Measurements from ENCODE around the gene TRAPPC8. TPM values are rescaled to one million over a fixed set of nuclear protein-coding genes. Genes with fewer than 3 reads are reported as not detected.
"Not testable (repeated sequence)": the region's sequence is repeated elsewhere in the genome, so short reads cannot be mapped to it uniquely, and the experiment has no call there.

TRAPPC8 gene
- total RNA-seq, 2 experiments from 2014 or later: 22.8 to 23.4 TPM

DNA sequence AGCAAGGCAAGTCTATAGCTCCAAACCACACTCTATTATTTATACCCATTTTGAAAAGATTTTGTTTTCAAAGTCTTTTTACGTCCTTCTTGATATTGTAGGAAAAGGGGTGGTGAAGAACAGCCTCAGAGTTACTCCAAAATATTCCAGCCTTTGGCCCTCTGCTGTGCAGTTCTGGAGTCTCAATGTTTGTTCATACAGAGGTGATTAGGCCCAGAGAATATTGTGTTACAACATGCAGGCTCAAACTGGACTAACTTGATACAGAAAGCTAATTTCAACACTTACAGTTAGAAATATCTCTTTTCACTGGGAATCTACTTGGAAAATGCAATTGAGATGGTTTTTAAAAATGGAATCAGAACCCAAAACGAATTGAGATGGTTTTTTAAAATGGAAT, 141.8 kb downstream of the TRAPPC8 start:
- no peak overlapping the region for H3K4me2 ChIP-seq (ENCODE audit: low read length)
- H3K4me1 ChIP-seq (ENCODE audit: insufficient read depth, low read length, poor library complexity, severe bottlenecking): no peaks in the 10 kb centered on the region
- H4K20me1 ChIP-seq (ENCODE audit: insufficient read depth, low read length): no peaks in the 10 kb centered on the region
- intact Hi-C loops (cut with micrococcal nuclease; ENCODE audit: unreplicated experiment): no loop called here
- no peak for TF ChIP-seq EZH2phosphoT487 (IDR thresholded peaks at IDR 0.05; ENCODE audit: borderline replicate concordance, low read depth, low read length)
- DNase-seq (ENCODE audit: low spot score): no peak
- no peaks in the 10 kb centered on the region for H3K36me3 ChIP-seq (ENCODE audit: insufficient read depth, low read length)
- no TSS peak for BruUV-seq (replicated peaks)
- ChIA-PET CTCF (ENCODE audit: unreplicated experiment) (no interaction called here), POLR2A (no interaction called here)
- no peak overlapping the region for H3K4me3 ChIP-seq (ENCODE audit: low read depth, low read length, poor library complexity, severe bottlenecking)
- no peak overlapping the region for H3K27ac ChIP-seq (ENCODE audit: low read depth, low read length, poor library complexity, severe bottlenecking)
- no peaks in the 10 kb centered on the region for H3K9me2 ChIP-seq (ENCODE audit: insufficient read depth, low read length)
- no peaks in the 10 kb centered on the region for H3K9me3 ChIP-seq (ENCODE audit: low read length)
- H3K79me2 ChIP-seq (ENCODE audit: insufficient read depth, low read depth, low read length): no peaks in the 10 kb centered on the region
- H2AFZ ChIP-seq (ENCODE audit: low read length): no peak overlapping the region

DNA sequence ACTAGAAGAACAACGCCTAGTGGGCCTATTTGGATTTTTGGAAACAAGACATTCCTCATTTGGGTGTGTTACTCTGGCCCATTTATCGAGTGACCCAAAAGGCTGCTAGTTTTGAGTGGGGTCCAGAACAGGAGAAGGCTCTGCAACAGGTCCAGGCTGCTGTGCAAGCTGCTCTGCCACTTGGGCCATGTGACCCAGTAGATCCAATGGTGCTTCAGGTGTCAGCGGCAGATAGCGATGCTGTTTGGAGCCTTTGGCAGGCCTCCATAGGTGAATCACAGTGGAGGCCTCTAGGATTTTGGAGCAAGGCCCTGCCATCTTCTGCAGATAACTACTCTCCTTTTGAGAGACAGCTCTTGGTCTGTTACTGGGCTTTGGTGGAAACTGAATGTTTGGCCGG, 143.7 kb downstream of the TRAPPC8 start:
- intact Hi-C loops (cut with micrococcal nuclease; ENCODE audit: unreplicated experiment); CTCF ChIA-PET (ENCODE audit: unreplicated experiment); H3K36me3 ChIP-seq (ENCODE audit: insufficient read depth, low read length); H3K9me3 ChIP-seq (ENCODE audit: low read length); H3K4me2 ChIP-seq (ENCODE audit: low read length); H3K79me2 ChIP-seq (ENCODE audit: insufficient read depth, low read depth, low read length); H3K9me2 ChIP-seq (ENCODE audit: insufficient read depth, low read length); H3K27ac ChIP-seq (ENCODE audit: low read depth, low read length, poor library complexity, severe bottlenecking); H3K4me1 ChIP-seq (ENCODE audit: insufficient read depth, low read length, poor library complexity, severe bottlenecking); DNase-seq (ENCODE audit: low spot score); H2AFZ ChIP-seq (ENCODE audit: low read length); BruUV-seq (replicated peaks); H4K20me1 ChIP-seq (ENCODE audit: insufficient read depth, low read length); H3K4me3 ChIP-seq (ENCODE audit: low read depth, low read length, poor library complexity, severe bottlenecking): not testable (repeated sequence)
- POLR2A ChIA-PET: interaction anchor here (0.7 kb wide), 1 partner anchor 175 kb away, joined by 3 read pairs; no protein-coding TSS in a partner anchor

DNA sequence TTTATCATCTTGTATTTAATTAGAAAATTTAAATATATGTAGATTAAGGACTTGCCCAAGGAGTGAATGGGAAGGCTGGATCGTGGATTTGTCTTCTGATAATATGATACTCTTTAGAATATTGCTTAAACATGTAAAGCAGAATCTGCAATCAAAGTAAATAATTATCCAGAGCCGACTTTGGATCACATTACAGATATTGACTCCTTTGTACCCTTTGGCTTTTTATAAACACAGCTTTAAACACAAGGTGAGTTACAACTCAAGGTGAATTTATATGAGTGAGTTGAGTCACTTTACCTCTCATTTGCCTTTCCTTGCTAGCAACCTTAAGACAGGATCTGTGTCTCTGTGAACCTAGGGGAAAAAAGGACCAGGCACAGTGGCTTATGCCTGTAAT, 144.5 kb downstream of the TRAPPC8 start:
- Histone ChIP-seq H3K36me3 (ENCODE audit: insufficient read depth, low read length) (no peaks in the 10 kb centered on the region), H3K4me1 (ENCODE audit: insufficient read depth, low read length, poor library complexity, severe bottlenecking) (no peaks in the 10 kb centered on the region), H3K4me2 (ENCODE audit: low read length) (no peak overlapping the region), H3K9me2 (ENCODE audit: insufficient read depth, low read length) (no peaks in the 10 kb centered on the region), H4K20me1 (ENCODE audit: insufficient read depth, low read length) (no peaks in the 10 kb centered on the region), H3K4me3 (ENCODE audit: low read depth, low read length, poor library complexity, severe bottlenecking) (no peak overlapping the region), H2AFZ (ENCODE audit: low read length) (no peak overlapping the region), H3K9me3 (ENCODE audit: low read length) (no peaks in the 10 kb centered on the region), H3K79me2 (ENCODE audit: insufficient read depth, low read depth, low read length) (no peaks in the 10 kb centered on the region), H3K27ac (ENCODE audit: low read depth, low read length, poor library complexity, severe bottlenecking) (no peak overlapping the region)
- ChIA-PET POLR2A (no interaction called here), CTCF (ENCODE audit: unreplicated experiment) (no interaction called here)
- no TSS peak for BruUV-seq (replicated peaks)
- DNase-seq (ENCODE audit: low spot score): no peak
- intact Hi-C loops (cut with micrococcal nuclease; ENCODE audit: unreplicated experiment): no loop called here
- TF ChIP-seq, protein P1, sequence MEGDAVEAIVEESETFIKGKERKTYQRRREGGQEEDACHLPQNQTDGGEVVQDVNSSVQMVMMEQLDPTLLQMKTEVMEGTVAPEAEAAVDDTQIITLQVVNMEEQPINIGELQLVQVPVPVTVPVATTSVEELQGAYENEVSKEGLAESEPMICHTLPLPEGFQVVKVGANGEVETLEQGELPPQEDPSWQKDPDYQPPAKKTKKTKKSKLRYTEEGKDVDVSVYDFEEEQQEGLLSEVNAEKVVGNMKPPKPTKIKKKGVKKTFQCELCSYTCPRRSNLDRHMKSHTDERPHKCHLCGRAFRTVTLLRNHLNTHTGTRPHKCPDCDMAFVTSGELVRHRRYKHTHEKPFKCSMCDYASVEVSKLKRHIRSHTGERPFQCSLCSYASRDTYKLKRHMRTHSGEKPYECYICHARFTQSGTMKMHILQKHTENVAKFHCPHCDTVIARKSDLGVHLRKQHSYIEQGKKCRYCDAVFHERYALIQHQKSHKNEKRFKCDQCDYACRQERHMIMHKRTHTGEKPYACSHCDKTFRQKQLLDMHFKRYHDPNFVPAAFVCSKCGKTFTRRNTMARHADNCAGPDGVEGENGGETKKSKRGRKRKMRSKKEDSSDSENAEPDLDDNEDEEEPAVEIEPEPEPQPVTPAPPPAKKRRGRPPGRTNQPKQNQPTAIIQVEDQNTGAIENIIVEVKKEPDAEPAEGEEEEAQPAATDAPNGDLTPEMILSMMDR (conservative IDR thresholded peaks at IDR 0.05; ENCODE audit: low read length): no peak
- no peak for TF ChIP-seq EZH2phosphoT487 (IDR thresholded peaks at IDR 0.05; ENCODE audit: borderline replicate concordance, low read depth, low read length)

DNA sequence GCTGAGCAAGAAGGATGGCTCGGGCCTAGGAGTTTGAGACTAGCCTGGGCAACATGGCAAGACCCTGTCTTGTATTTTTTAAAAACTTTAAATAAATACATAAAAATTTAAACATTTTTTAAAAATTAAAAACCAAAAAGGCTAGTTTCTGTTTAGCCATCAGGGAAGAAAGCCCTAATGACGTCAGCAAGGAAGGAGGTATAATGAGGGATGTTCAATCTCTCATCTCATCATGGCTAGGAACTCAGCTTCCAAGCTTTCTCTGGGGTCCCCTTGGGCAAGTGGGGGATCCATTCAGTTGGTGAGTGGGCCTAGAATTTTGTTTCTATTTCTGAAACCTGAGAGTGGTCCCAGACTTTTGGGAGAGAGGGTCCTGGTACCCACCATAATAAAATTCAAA, 147.2 kb downstream of the TRAPPC8 start:
- ChIA-PET CTCF (ENCODE audit: unreplicated experiment) (no interaction called here), POLR2A (no interaction called here)
- Histone ChIP-seq H3K4me2 (ENCODE audit: low read length) (no peak overlapping the region), H3K79me2 (ENCODE audit: insufficient read depth, low read depth, low read length) (no peaks in the 10 kb centered on the region), H3K4me3 (ENCODE audit: low read depth, low read length, poor library complexity, severe bottlenecking) (no peak overlapping the region), H3K27ac (ENCODE audit: low read depth, low read length, poor library complexity, severe bottlenecking) (no peak overlapping the region), H3K4me1 (ENCODE audit: insufficient read depth, low read length, poor library complexity, severe bottlenecking) (no peaks in the 10 kb centered on the region), H3K9me2 (ENCODE audit: insufficient read depth, low read length) (no peaks in the 10 kb centered on the region), H3K9me3 (ENCODE audit: low read length) (no peaks in the 10 kb centered on the region), H2AFZ (ENCODE audit: low read length) (no peak overlapping the region), H4K20me1 (ENCODE audit: insufficient read depth, low read length) (no peaks in the 10 kb centered on the region), H3K36me3 (ENCODE audit: insufficient read depth, low read length) (no peaks in the 10 kb centered on the region)
- BruUV-seq (replicated peaks): no TSS peak
- intact Hi-C loops (cut with micrococcal nuclease; ENCODE audit: unreplicated experiment): no loop called here
- DNase-seq (ENCODE audit: low spot score): no peak
- TF ChIP-seq, protein P1 (conservative IDR thresholded peaks at IDR 0.05; ENCODE audit: low read length): no peak
- TF ChIP-seq EZH2phosphoT487 (IDR thresholded peaks at IDR 0.05; ENCODE audit: borderline replicate concordance, low read depth, low read length): no peak
